Measurements from ENCODE around the gene CCDC59. TPM values are rescaled to one million over a fixed set of nuclear protein-coding genes. Genes with fewer than 3 reads are reported as not detected.

CCDC59 gene
- 50.3 and 51.3 TPM in 2 replicates for total RNA-seq

GRCh38 chr12:82358200-82359114, at the start of gene CCDC59, which contains the start of gene METTL25:
Gene CCDC59, minus strand, starts transcription at chr12:82358387. Its CDS starts 11 bp downstream, at chr12:82358376.
Gene METTL25, plus strand, starts transcription at chr12:82358529. Its CDS starts 37 bp downstream, at chr12:82358566.

Other genes with a start within 250 kb of the CCDC59 start
- 4.5 and 6.9 TPM in 2 replicates for gene METTL25, start 142 bp upstream of the CCDC59 start, total RNA-seq

Measured in mammary microvascular endothelial cell (primary cell).